AG04450 (cell line): ENCODE results near the gene SPP2. TPM values are rescaled to one million over a fixed set of nuclear protein-coding genes. Genes with fewer than 3 reads are reported as not detected.

ENCODE experiments used
- CTCF ChIA-PET: fragments of 300-600, 350-600 bp; formaldehyde crosslinking; extraction: SDS; loops from one replicate; lab custom pipeline; 2022; ENCODE audit warnings: antibody characterized with exemption, inconsistent platforms; lab: Charles Lee
- POLR2A ChIA-PET: fragments of 350-600 bp; formaldehyde crosslinking; extraction: SDS; loops from one replicate; lab custom pipeline; 2021; ENCODE audit warnings: antibody characterized with exemption, inconsistent platforms; lab: Yijun Ruan, JAX
- DNase-seq: peaks from one replicate; pipeline ENCODE4 v3.0.0-alpha.2; 2011; ENCODE audit warnings: low read depth, low spot score
- H3K27ac ChIP-seq: one replicate; pipeline ENCODE4 v1.5.1; 2012; ENCODE audit warnings: low read depth, low read length, control low read depth
- H3K27me3 ChIP-seq: one replicate; pipeline ENCODE4 v1.6.0; 2012; ENCODE audit warnings: low read length; ENCODE audit not compliant: control insufficient read depth, insufficient read depth
- H3K4me3 ChIP-seq: 2 replicates; pipeline ENCODE4 v1.5.1; 2011; ENCODE audit warnings: mild to moderate bottlenecking, low read depth, low read length, control low read depth
- H3K9me3 ChIP-seq: 2 replicates; pipeline ENCODE4 v1.5.1; 2012; ENCODE audit warnings: low read length; ENCODE audit not compliant: control insufficient read depth, insufficient read depth
- polyA plus RNA-seq: library from polyadenylated mRNA; depleted of rRNA; stranded (reverse); fragments of >200 nt; gene quantifications from 2 replicates; pipeline ENCODE4 v1.2.3, GENCODE V29; 2011
- TF ChIP-seq, protein P1 (sequence below): IDR thresholded peaks from 2 replicates; pipeline ENCODE4 v1.5.1; 2011; ENCODE audit warnings: low read depth, low read length, control low read depth, inconsistent platforms

The SPP2 gene
- polyA plus RNA-seq, 1 experiment, result not detected

- no peak for DNase-seq
- TF ChIP-seq, protein P1, sequence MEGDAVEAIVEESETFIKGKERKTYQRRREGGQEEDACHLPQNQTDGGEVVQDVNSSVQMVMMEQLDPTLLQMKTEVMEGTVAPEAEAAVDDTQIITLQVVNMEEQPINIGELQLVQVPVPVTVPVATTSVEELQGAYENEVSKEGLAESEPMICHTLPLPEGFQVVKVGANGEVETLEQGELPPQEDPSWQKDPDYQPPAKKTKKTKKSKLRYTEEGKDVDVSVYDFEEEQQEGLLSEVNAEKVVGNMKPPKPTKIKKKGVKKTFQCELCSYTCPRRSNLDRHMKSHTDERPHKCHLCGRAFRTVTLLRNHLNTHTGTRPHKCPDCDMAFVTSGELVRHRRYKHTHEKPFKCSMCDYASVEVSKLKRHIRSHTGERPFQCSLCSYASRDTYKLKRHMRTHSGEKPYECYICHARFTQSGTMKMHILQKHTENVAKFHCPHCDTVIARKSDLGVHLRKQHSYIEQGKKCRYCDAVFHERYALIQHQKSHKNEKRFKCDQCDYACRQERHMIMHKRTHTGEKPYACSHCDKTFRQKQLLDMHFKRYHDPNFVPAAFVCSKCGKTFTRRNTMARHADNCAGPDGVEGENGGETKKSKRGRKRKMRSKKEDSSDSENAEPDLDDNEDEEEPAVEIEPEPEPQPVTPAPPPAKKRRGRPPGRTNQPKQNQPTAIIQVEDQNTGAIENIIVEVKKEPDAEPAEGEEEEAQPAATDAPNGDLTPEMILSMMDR, result no peak
- Histone ChIP-seq H3K4me3 (no peak overlapping the region), H3K9me3 (no peaks in the 10 kb centered on the region; the same call in 1 of the 2 replicates), H3K27ac (no peak overlapping the region), H3K27me3 (peaks cover 28% of the 10 kb centered on the region)
- ChIA-PET POLR2A (no interaction called here), CTCF (no interaction called here)
These were observed 45.7 kb downstream of the SPP2 start for GRCh38 chr2:234096164-234096563.

- ChIA-PET POLR2A (no interaction called here), CTCF (no interaction called here)
- TF ChIP-seq, protein P1, result no peak
- Histone ChIP-seq H3K27me3 (peaks cover 31% of the 10 kb centered on the region), H3K9me3 (no peaks in the 10 kb centered on the region; the same call in 1 of the 2 replicates), H3K27ac (no peak overlapping the region), H3K4me3 (no peak overlapping the region)
- no peak for DNase-seq
These were observed 48.2 kb downstream of the SPP2 start for GRCh38 chr2:234098681-234099080.

- no peaks in the 10 kb centered on the region; the same call in 1 of the 2 replicates for H3K9me3 ChIP-seq
- no peak overlapping the region for H3K27ac ChIP-seq
- no peak for DNase-seq
- H3K4me3 ChIP-seq, result no peak overlapping the region
- CTCF ChIA-PET, result no interaction called here
- POLR2A ChIA-PET, result no interaction called here
- H3K27me3 ChIP-seq, result peaks cover 26% of the 10 kb centered on the region
- TF ChIP-seq, protein P1, result no peak
These were observed 48.8 kb downstream of the SPP2 start for GRCh38 chr2:234099266-234099665.

GRCh38 chr2:234100686-234101085 lies 50.2 kb downstream of the SPP2 start:
- Histone ChIP-seq H3K27ac (no peak overlapping the region), H3K27me3 (peaks cover 28% of the 10 kb centered on the region), H3K9me3 (no peaks in the 10 kb centered on the region; the same call in 1 of the 2 replicates), H3K4me3 (no peak overlapping the region)
- TF ChIP-seq, protein P1, result no peak
- ChIA-PET POLR2A (no interaction called here), CTCF (no interaction called here)
- DNase-seq, result no peak

GRCh38 chr2:234102112-234102511 lies 51.6 kb downstream of the SPP2 start:
- H3K9me3 ChIP-seq, result no peaks in the 10 kb centered on the region
- DNase-seq, result no peak
- no peak overlapping the region for H3K4me3 ChIP-seq
- no peak overlapping the region for H3K27ac ChIP-seq
- CTCF ChIA-PET, result no interaction called here
- peaks cover 31% of the 10 kb centered on the region for H3K27me3 ChIP-seq
- TF ChIP-seq, protein P1, result no peak
- POLR2A ChIA-PET, result no interaction called here
